H1 (cell line): ENCODE data around the gene MTX1. TPM values are rescaled to one million over a fixed set of nuclear protein-coding genes. Genes with fewer than 3 reads are reported as not detected.

Experiments
- CEBPB ChIP-seq: IDR thresholded peaks from 2 replicates; pipeline ENCODE4 v1.6.1; 2012; ENCODE audit warnings: low read depth, low read length
- CTBP2 ChIP-seq: IDR thresholded peaks from 2 replicates; pipeline ENCODE4 v1.7.0; 2011; ENCODE audit warnings: borderline replicate concordance, mild to moderate bottlenecking, moderate library complexity, mixed read lengths, low read length; ENCODE audit not compliant: insufficient read depth, insufficient read length
- FOSL1 ChIP-seq: IDR thresholded peaks from 2 replicates; pipeline ENCODE4 v1.6.1; 2011; ENCODE audit warnings: mild to moderate bottlenecking, low read depth, low read length, moderate library complexity; ENCODE audit not compliant: insufficient read depth
- HDAC6 ChIP-seq: IDR thresholded peaks from one replicate; pipeline ENCODE4 v1.7.1; 2012; ENCODE audit warnings: low read depth, mild to moderate bottlenecking, inconsistent platforms, low read length, moderate library complexity
- PHF8 ChIP-seq: fragments of 200-600 bp; sonication (generic); conservative IDR thresholded peaks from 2 replicates; pipeline ENCODE4 v1.7.1; 2012; ENCODE audit warnings: low read depth, mild to moderate bottlenecking, inconsistent platforms, low read length, moderate library complexity
- RFX5 ChIP-seq: IDR thresholded peaks from 2 replicates; pipeline ENCODE4 v1.6.1; 2011; ENCODE audit warnings: low read depth, low read length, improper control_type of control experiment, borderline replicate concordance
- SP2 ChIP-seq: IDR thresholded peaks from 2 replicates; pipeline ENCODE4 v1.6.1; 2012; ENCODE audit warnings: mild to moderate bottlenecking, low read length, inconsistent platforms
- TAF1 ChIP-seq: IDR thresholded peaks from 2 replicates; pipeline ENCODE4 v1.6.1; 2011; ENCODE audit warnings: mild to moderate bottlenecking, low read depth, low read length
- TCF12 ChIP-seq: IDR thresholded peaks from 2 replicates; pipeline ENCODE4 v1.6.1; 2011; ENCODE audit warnings: low read depth, mild to moderate bottlenecking, low read length
- polyA plus RNA-seq, 7 experiments: library from polyadenylated mRNA; depleted of rRNA in 3 of 7; stranded (reverse) in 5 of 7; unstranded in 2 of 7; fragments of >200 nt in 5 of 7; fragments of 200-250 nt in 2 of 7; gene quantifications; 1 replicate in 5 of 7; 2 replicates in 1 of 7; 4 replicates in 1 of 7; pipeline versions ENCODE4 v1.2.1 to v1.2.3, GENCODE V29; 2011 to 2013; ENCODE audit warnings: missing spikeins in 2 of 7, mixed read lengths in 2 of 7
- total RNA-seq: library from RNA; stranded (reverse); fragmentation: NEBNext Ultra II Directional; extraction: Animal tissue kit (Norgen Biotek cat#: 25700); gene quantifications from 2 replicates; pipeline ENCODE4 v1.2.1, GENCODE V29; 2021

The MTX1 gene
- total and polyA plus RNA-seq, 2 of the 8 experiments (the other 6 are each of a cell fraction or from before 2014, with no cell fraction given) = 47.9 to 131 TPM

GRCh38 chr1:155192346-155193274 lies 15.9 kb upstream of the MTX1 start (continued):
- TF ChIP-seq CTBP2 = no peak
- no peak for TF ChIP-seq CEBPB
- no peak for TF ChIP-seq HDAC6
- TF ChIP-seq TCF12 = 0 out of 2 replicates have a peak, but pooled peaks have one; percentile 60
- 0 out of 2 replicates have a peak, but pooled peaks have one; percentile 9 for TF ChIP-seq TAF1
- no peak for TF ChIP-seq FOSL1
- no peak for TF ChIP-seq RFX5
- no peak for TF ChIP-seq SP2
- no peak for TF ChIP-seq PHF8
